Activated CD8-positive, alpha-beta T cell treated with anti-CD3 and anti-CD28 coated beads, Interleukin-2, amount 10 ng/mL, durations not matched to agents 7 days and 5 days (primary cell): ENCODE measurements around the gene NDUFA13. TPM values are rescaled to one million over a fixed set of nuclear protein-coding genes. Genes with fewer than 3 reads are reported as not detected.
A peak's percentile ranks its signal among the peaks of the same experiment; 100 is the strongest.

Source experiments
- ATAC-seq: fragments of 150-1000 bp; cut with Tn5 transposase; one replicate; pipeline ENCODE4 v1.10.0; 2021; ENCODE audit warnings: moderate library complexity
- CTCF ChIA-PET: fragments of 350-600 bp; sonication (Branson Sonifier 250); formaldehyde crosslinking; loops from one replicate; lab custom pipeline; 2021; ENCODE audit warnings: antibody characterized with exemption; lab: Charles Lee
- POLR2A ChIA-PET: fragments of 350-600 bp; sonication (Branson Sonifier 250); formaldehyde crosslinking; loops from one replicate; lab custom pipeline; 2021; ENCODE audit warnings: antibody characterized with exemption; lab: Charles Lee
- DNase-seq: peaks from one replicate; pipeline ENCODE4 v3.0.0-alpha.2; 2020
- H3K27ac Mint-ChIP-seq: one replicate; pipeline ENCODE4 v1.8.0; 2021; ENCODE audit warnings: mild to moderate bottlenecking, mixed read lengths
- H3K27me3 Mint-ChIP-seq: one replicate; pipeline ENCODE4 v1.8.0; 2021; ENCODE audit warnings: low read depth, mixed read lengths
- H3K36me3 Mint-ChIP-seq: one replicate; pipeline ENCODE4 v1.8.0; 2021; ENCODE audit warnings: low read depth, mixed read lengths
- H3K4me1 Mint-ChIP-seq: one replicate; pipeline ENCODE4 v1.8.0; 2021; ENCODE audit warnings: low read depth, mixed read lengths
- H3K4me3 Mint-ChIP-seq: one replicate; pipeline ENCODE4 v1.8.0; 2021; ENCODE audit warnings: mild to moderate bottlenecking, mixed read lengths
- H3K9me3 Mint-ChIP-seq: one replicate; pipeline ENCODE4 v1.8.0; 2022; ENCODE audit warnings: mixed read lengths; ENCODE audit not compliant: insufficient read depth
- total RNA-seq, 2 experiments: library from RNA; stranded (reverse); gene quantifications; one replicate each; pipeline ENCODE4 v1.2.3, GENCODE V29; 2021

Gene NDUFA13
- total RNA-seq, 2 experiments from 2014 or later, result 388 to 413 TPM

- H3K27ac Mint-ChIP-seq, result no peak overlapping the region
- no peak for ATAC-seq
- H3K4me3 Mint-ChIP-seq, result no peak overlapping the region
- peaks cover 3% of the 10 kb centered on the region for H3K27me3 Mint-ChIP-seq
- peaks cover 8% of the 10 kb centered on the region for H3K4me1 Mint-ChIP-seq
- DNase-seq, result no peak
- ChIA-PET CTCF (interaction anchor here (0.9 to 3.3 kb wide), 18 partner anchors 10 to 348 kb away, joined by 3 to 27 read pairs (median 5); partner anchors contain the start of genes GMIP, LPAR2, NDUFA13 and TSSK6), POLR2A (no interaction called here)
- no peaks in the 10 kb centered on the region for H3K36me3 Mint-ChIP-seq
- peaks cover 4% of the 10 kb centered on the region for H3K9me3 Mint-ChIP-seq
These were observed 37.6 kb downstream of the NDUFA13 start for GRCh38 chr19:19553670-19554069.

GRCh38 chr19:19554074-19555023 lies 38.3 kb downstream of the NDUFA13 start:
- Mint-ChIP-seq H3K4me1 (peaks cover 13% of the 10 kb centered on the region), H3K27me3 (no peaks in the 10 kb centered on the region), H3K27ac (no peak overlapping the region), H3K36me3 (peaks cover 5% of the 10 kb centered on the region), H3K4me3 (no peak overlapping the region), H3K9me3 (peaks cover 4% of the 10 kb centered on the region)
- peak; percentile 61 for ATAC-seq
- CTCF ChIA-PET, result interaction anchor here (0.8 to 3.3 kb wide), 25 partner anchors 10 to 347 kb away, joined by 3 to 27 read pairs (median 5); partner anchors contain the start of genes CILP2, GMIP, LPAR2 and NDUFA13
- DNase-seq, result peak; percentile 70
- POLR2A ChIA-PET, result interaction anchor here (1.0 kb wide), 1 partner anchor 58 kb away, joined by 3 read pairs; no protein-coding TSS in a partner anchor

- DNase-seq (no peak), ATAC-seq (no peak)
- ChIA-PET CTCF (interaction anchor here (1.1 kb wide), 2 partner anchors 48 to 86 kb away, joined by 3 read pairs; partner anchors contain the start of gene GMIP), POLR2A (interaction anchor here (0.7 kb wide), 2 partner anchors 68 to 84 kb away, joined by 3 to 4 read pairs; no protein-coding TSS in a partner anchor)
- Mint-ChIP-seq H3K27me3 (no peaks in the 10 kb centered on the region), H3K4me3 (no peak overlapping the region), H3K4me1 (peaks cover 28% of the 10 kb centered on the region), H3K36me3 (peaks cover 29% of the 10 kb centered on the region), H3K9me3 (no peaks in the 10 kb centered on the region), H3K27ac (no peak overlapping the region)
These were observed 42.0 kb downstream of the NDUFA13 start for GRCh38 chr19:19558055-19558454.

- peaks cover 29% of the 10 kb centered on the region for H3K36me3 Mint-ChIP-seq
- CTCF ChIA-PET, result interaction anchor here (1.1 kb wide), 2 partner anchors 48 to 85 kb away, joined by 3 read pairs; partner anchors contain the start of gene GMIP
- DNase-seq, result no peak
- no peak for ATAC-seq
- H3K9me3 Mint-ChIP-seq, result no peaks in the 10 kb centered on the region
- H3K27ac Mint-ChIP-seq, result no peak overlapping the region
- H3K4me1 Mint-ChIP-seq, result peaks cover 29% of the 10 kb centered on the region
- H3K27me3 Mint-ChIP-seq, result no peaks in the 10 kb centered on the region
- POLR2A ChIA-PET, result interaction anchor here (0.7 kb wide), 2 partner anchors 67 to 84 kb away, joined by 3 to 4 read pairs; no protein-coding TSS in a partner anchor
- no peak overlapping the region for H3K4me3 Mint-ChIP-seq
These were observed 42.6 kb downstream of the NDUFA13 start for GRCh38 chr19:19558636-19559035.

GRCh38 chr19:19559931-19560330 lies 43.9 kb downstream of the NDUFA13 start:
- ATAC-seq, result no peak
- no peak for DNase-seq
- ChIA-PET CTCF (interaction anchor here (1.4 to 1.8 kb wide), 2 partner anchors 8 to 27 kb away, joined by 4 to 6 read pairs; no protein-coding TSS in a partner anchor), POLR2A (interaction anchor here (1.1 kb wide), 1 partner anchor 66 kb away, joined by 3 read pairs; no protein-coding TSS in a partner anchor)
- Mint-ChIP-seq H3K4me1 (peaks cover 22% of the 10 kb centered on the region), H3K4me3 (no peak overlapping the region), H3K36me3 (peaks cover 37% of the 10 kb centered on the region), H3K27me3 (no peaks in the 10 kb centered on the region), H3K9me3 (no peaks in the 10 kb centered on the region), H3K27ac (peak overlapping the region; percentile 49)

GRCh38 chr19:19561946-19562664 lies 46.1 kb downstream of the NDUFA13 start:
- Mint-ChIP-seq H3K4me1 (peaks cover 22% of the 10 kb centered on the region), H3K9me3 (no peaks in the 10 kb centered on the region), H3K36me3 (peaks cover 49% of the 10 kb centered on the region), H3K4me3 (no peak overlapping the region), H3K27ac (peak overlapping the region; percentile 43), H3K27me3 (no peaks in the 10 kb centered on the region)
- ChIA-PET CTCF (interaction anchor here (1.2 kb wide), 1 partner anchor 9 kb away, joined by 3 read pairs; no protein-coding TSS in a partner anchor), POLR2A (interaction anchor here (0.8 kb wide), 1 partner anchor 55 kb away, joined by 3 read pairs; no protein-coding TSS in a partner anchor)
- ATAC-seq (no peak), DNase-seq (no peak)

- Mint-ChIP-seq H3K36me3 (peaks cover 53% of the 10 kb centered on the region), H3K27me3 (no peaks in the 10 kb centered on the region), H3K4me1 (peaks cover 22% of the 10 kb centered on the region), H3K27ac (peak overlapping the region; percentile 43), H3K4me3 (no peak overlapping the region), H3K9me3 (no peaks in the 10 kb centered on the region)
- ChIA-PET CTCF (interaction anchor here (1.2 kb wide), 1 partner anchor 10 kb away, joined by 3 read pairs; no protein-coding TSS in a partner anchor), POLR2A (interaction anchor here (0.8 kb wide), 1 partner anchor 54 kb away, joined by 3 read pairs; no protein-coding TSS in a partner anchor)
- DNase-seq (peak; percentile 42), ATAC-seq (peak; percentile 51)
These were observed 46.8 kb downstream of the NDUFA13 start for GRCh38 chr19:19562665-19563347.

- Mint-ChIP-seq H3K36me3 (peaks cover 54% of the 10 kb centered on the region), H3K4me3 (no peak overlapping the region), H3K27me3 (no peaks in the 10 kb centered on the region), H3K27ac (no peak overlapping the region), H3K9me3 (no peaks in the 10 kb centered on the region), H3K4me1 (peaks cover 22% of the 10 kb centered on the region)
- ChIA-PET POLR2A (no interaction called here), CTCF (no interaction called here)
- ATAC-seq (no peak), DNase-seq (no peak)
These were observed 47.4 kb downstream of the NDUFA13 start for GRCh38 chr19:19563348-19563848.

- ChIA-PET POLR2A (no interaction called here), CTCF (interaction anchor here (1.0 kb wide), 1 partner anchor 13 kb away, joined by 3 read pairs; no protein-coding TSS in a partner anchor)
- no peak for DNase-seq
- H3K27ac Mint-ChIP-seq, result no peak overlapping the region
- peaks cover 61% of the 10 kb centered on the region for H3K36me3 Mint-ChIP-seq
- H3K4me3 Mint-ChIP-seq, result no peak overlapping the region
- ATAC-seq, result no peak
- H3K27me3 Mint-ChIP-seq, result no peaks in the 10 kb centered on the region
- H3K9me3 Mint-ChIP-seq, result no peaks in the 10 kb centered on the region
- peaks cover 10% of the 10 kb centered on the region for H3K4me1 Mint-ChIP-seq
These were observed 50.3 kb downstream of the NDUFA13 start for GRCh38 chr19:19566306-19566705.

- Mint-ChIP-seq H3K4me3 (no peak overlapping the region), H3K4me1 (peaks cover 5% of the 10 kb centered on the region), H3K27ac (peak overlapping the region; percentile 71), H3K9me3 (no peaks in the 10 kb centered on the region), H3K27me3 (no peaks in the 10 kb centered on the region), H3K36me3 (peaks cover 50% of the 10 kb centered on the region)
- no peak for ATAC-seq
- ChIA-PET POLR2A (interaction anchor here (0.7 kb wide), 1 partner anchor 77 kb away, joined by 3 read pairs; no protein-coding TSS in a partner anchor), CTCF (interaction anchor here (2.4 kb wide), 1 partner anchor 13 kb away, joined by 13 read pairs; no protein-coding TSS in a partner anchor)
- DNase-seq, result no peak
These were observed 51.4 kb downstream of the NDUFA13 start for GRCh38 chr19:19567391-19567790.
